Measurements from ENCODE around the gene RNF222. TPM values are rescaled to one million over a fixed set of nuclear protein-coding genes. Genes with fewer than 3 reads are reported as not detected.
"Not testable (repeated sequence)": the region's sequence is repeated elsewhere in the genome, so short reads cannot be mapped to it uniquely, and the experiment has no call there.

RNF222 gene
- polyA plus RNA-seq, 1 experiment: not detected

- peak overlapping the region; percentile 83 for H3K4me3 ChIP-seq (ENCODE audit: low read depth, low read length)
- TF ChIP-seq CTCF (IDR thresholded peaks at IDR 0.05; ENCODE audit: low read depth, low read length): no peak
- no peaks in the 10 kb centered on the region; the same call in 1 of the 2 replicates for H3K9me3 ChIP-seq (ENCODE audit: control insufficient read depth, insufficient read depth, low read length)
- CTCF ChIA-PET: interaction anchor here (0.5 to 2.0 kb wide), 8 partner anchors 8 to 315 kb away, joined by 3 to 11 read pairs (median 4); no protein-coding TSS in a partner anchor
- H3K27ac ChIP-seq (ENCODE audit: low read depth, low read length): peak overlapping the region; percentile 65
- POLR2A ChIA-PET: interaction anchor here (0.6 to 1.6 kb wide), 5 partner anchors 9 to 149 kb away, joined by 3 to 6 read pairs (median 4); partner anchors contain the start of gene SLC25A35
- H3K27me3 ChIP-seq (ENCODE audit: control insufficient read depth, insufficient read depth, low read length): no peaks in the 10 kb centered on the region
- no peak for DNase-seq (ENCODE audit: low read depth, low spot score)
Observed at GRCh38 chr17:8375738-8376259, 21.8 kb downstream of the RNF222 start.

- H3K27me3 ChIP-seq (ENCODE audit: control insufficient read depth, insufficient read depth, low read length); H3K9me3 ChIP-seq (ENCODE audit: control insufficient read depth, insufficient read depth, low read length); DNase-seq (ENCODE audit: low read depth, low spot score); POLR2A ChIA-PET; H3K27ac ChIP-seq (ENCODE audit: low read depth, low read length); CTCF ChIA-PET; H3K4me3 ChIP-seq (ENCODE audit: low read depth, low read length): not testable (repeated sequence)
Observed at GRCh38 chr17:8373856-8374255, 23.8 kb downstream of the RNF222 start.

GRCh38 chr17:8372422-8372821, 25.2 kb downstream of the RNF222 start:
- H3K9me3 ChIP-seq (ENCODE audit: control insufficient read depth, insufficient read depth, low read length): no peaks in the 10 kb centered on the region; the same call in 1 of the 2 replicates
- H3K27ac ChIP-seq (ENCODE audit: low read depth, low read length): no peak overlapping the region
- ChIA-PET CTCF (no interaction called here), POLR2A (no interaction called here)
- no peak overlapping the region for H3K4me3 ChIP-seq (ENCODE audit: low read depth, low read length)
- TF ChIP-seq CTCF (IDR thresholded peaks at IDR 0.05; ENCODE audit: low read depth, low read length): no peak
- no peak for DNase-seq (ENCODE audit: low read depth, low spot score)
- no peaks in the 10 kb centered on the region for H3K27me3 ChIP-seq (ENCODE audit: control insufficient read depth, insufficient read depth, low read length)

- no peaks in the 10 kb centered on the region for H3K27me3 ChIP-seq (ENCODE audit: control insufficient read depth, insufficient read depth, low read length)
- no peaks in the 10 kb centered on the region; the same call in 1 of the 2 replicates for H3K9me3 ChIP-seq (ENCODE audit: control insufficient read depth, insufficient read depth, low read length)
- POLR2A ChIA-PET: no interaction called here
- H3K4me3 ChIP-seq (ENCODE audit: low read depth, low read length): no peak overlapping the region
- DNase-seq (ENCODE audit: low read depth, low spot score): no peak
- H3K27ac ChIP-seq (ENCODE audit: low read depth, low read length): no peak overlapping the region
- no peak for TF ChIP-seq CTCF (IDR thresholded peaks at IDR 0.05; ENCODE audit: low read depth, low read length)
- CTCF ChIA-PET: no interaction called here
Observed at GRCh38 chr17:8371786-8372185, 25.8 kb downstream of the RNF222 start.

- no peak for DNase-seq (ENCODE audit: low read depth, low spot score)
- CTCF ChIA-PET: interaction anchor here (1.0 kb wide), 1 partner anchor 40 kb away, joined by 3 read pairs; no protein-coding TSS in a partner anchor
- no peak overlapping the region for H3K27ac ChIP-seq (ENCODE audit: low read depth, low read length)
- H3K4me3 ChIP-seq (ENCODE audit: low read depth, low read length): no peak overlapping the region
- no peaks in the 10 kb centered on the region for H3K27me3 ChIP-seq (ENCODE audit: control insufficient read depth, insufficient read depth, low read length)
- no peaks in the 10 kb centered on the region for H3K9me3 ChIP-seq (ENCODE audit: control insufficient read depth, insufficient read depth, low read length)
- POLR2A ChIA-PET: no interaction called here
- no peak for TF ChIP-seq CTCF (IDR thresholded peaks at IDR 0.05; ENCODE audit: low read depth, low read length)
Observed at GRCh38 chr17:8369944-8370343, 27.7 kb downstream of the RNF222 start.

All from AG04450 (cell line).